Measurements from ENCODE around the gene OCA2.
"Not testable (repeated sequence)": the region's sequence is repeated elsewhere in the genome, so short reads cannot be mapped to it uniquely, and the experiment has no call there.

The OCA2 gene

GRCh38 chr15:28021281-28022039 lies 77.7 kb downstream of the OCA2 start:
- DNase-seq, result peak; percentile 51

GRCh38 chr15:28020644-28021043 lies 78.5 kb downstream of the OCA2 start:
- DNase-seq, result no peak

- DNase-seq, result no peak
Measured at GRCh38 chr15:28019594-28020309, 79.4 kb downstream of the OCA2 start.

- no peak for DNase-seq
Measured at GRCh38 chr15:28018291-28019044, 80.6 kb downstream of the OCA2 start.

GRCh38 chr15:28017423-28017924 lies 81.6 kb downstream of the OCA2 start:
- DNase-seq, result no peak

- no peak for DNase-seq
Measured at GRCh38 chr15:28015855-28016254, 83.3 kb downstream of the OCA2 start.

- no peak for DNase-seq
Measured at GRCh38 chr15:28014623-28015200, 84.4 kb downstream of the OCA2 start.

- DNase-seq, result no peak
Measured at GRCh38 chr15:28013976-28014375, 85.1 kb downstream of the OCA2 start.

GRCh38 chr15:28013480-28013879 lies 85.6 kb downstream of the OCA2 start:
- no peak for DNase-seq

GRCh38 chr15:28012231-28012630 lies 86.9 kb downstream of the OCA2 start:
- DNase-seq, result no peak

GRCh38 chr15:28008175-28008574 lies 90.9 kb downstream of the OCA2 start:
- DNase-seq, result not testable (repeated sequence)

- DNase-seq, result no peak
Measured at GRCh38 chr15:28006116-28006905, 92.8 kb downstream of the OCA2 start.

GRCh38 chr15:28005004-28005527 lies 94.0 kb downstream of the OCA2 start:
- DNase-seq, result no peak

GRCh38 chr15:28004143-28005003 lies 94.7 kb downstream of the OCA2 start:
- DNase-seq, result no peak

GRCh38 chr15:28003302-28004037 lies 95.6 kb downstream of the OCA2 start:
- DNase-seq, result no peak

GRCh38 chr15:28002867-28003266 lies 96.2 kb downstream of the OCA2 start:
- DNase-seq, result no peak

GRCh38 chr15:28002136-28002861 lies 96.8 kb downstream of the OCA2 start:
- DNase-seq, result no peak

GRCh38 chr15:28001641-28002040 lies 97.5 kb downstream of the OCA2 start:
- DNase-seq, result no peak

- no peak for DNase-seq
Measured at GRCh38 chr15:27993996-27994780, 104.9 kb downstream of the OCA2 start.
